Measurements from ENCODE around the gene ANKRD10. TPM values are rescaled to one million over a fixed set of nuclear protein-coding genes. Genes with fewer than 3 reads are reported as not detected.

ANKRD10 gene
- total and polyA plus RNA-seq, 2 of the 8 experiments (the other 6 are each of a cell fraction or from before 2014, with no cell fraction given) = 146 to 218 TPM

DNA sequence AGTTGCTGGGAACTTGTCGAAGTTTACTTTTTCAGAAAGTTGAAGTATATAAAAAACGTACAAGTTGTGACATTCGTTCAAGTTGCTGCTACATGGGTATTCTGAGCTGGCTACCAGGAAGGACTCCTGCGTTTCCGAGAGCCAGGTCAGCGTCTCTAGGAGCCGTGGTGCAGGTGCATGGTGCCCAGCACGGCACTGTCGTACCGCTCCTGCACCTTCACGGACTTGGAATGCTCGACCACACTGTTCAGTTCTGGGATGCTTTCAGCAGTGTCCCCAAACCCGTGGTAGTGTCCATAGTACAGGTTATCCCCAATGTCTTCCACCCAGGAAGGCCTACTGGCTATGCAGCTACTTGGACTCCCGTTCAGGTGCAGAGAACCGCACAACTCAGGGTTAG, 35.4 kb downstream of the ANKRD10 start:
- Histone ChIP-seq H2BK120ac (replicated peaks; ENCODE audit: low read depth, low read length) (no peak overlapping the region), H3K4me3 (ENCODE audit: extremely low read depth in 1 of 4, insufficient read depth in 2 of 4, low read depth in 3 of 4, low read length in 4 of 4) (no peak overlapping the region), H3K56ac (replicated peaks; ENCODE audit: insufficient read length, low read depth, low read length) (no peak overlapping the region), H3K27ac (ENCODE audit: low read depth, low read length) (no peak overlapping the region), H3K14ac (ENCODE audit: insufficient read length) (no peak overlapping the region), H3K4me1 (replicated peaks in 1 of 4; ENCODE audit: control insufficient read depth in 3 of 4, insufficient read depth in 4 of 4, low read length in 3 of 4) (peaks cover 0 to 4% (median under 1%) of the 10 kb centered on the region in 4 experiments; a peak in 2 of 7 replicates), H3K23ac (ENCODE audit: insufficient read length) (no peak overlapping the region), H4K91ac (replicated peaks; ENCODE audit: insufficient read length, low read length) (no peak overlapping the region), H4K20me1 (replicated peaks in 1 of 2; ENCODE audit: control insufficient read depth in 1 of 2, insufficient read depth in 2 of 2, low read length in 2 of 2) (peaks cover 0 to 5% of the 10 kb centered on the region in 2 experiments), H2BK20ac (ENCODE audit: low read length) (no peak overlapping the region), H3K79me1 (ENCODE audit: low read depth, low read length) (no peaks in the 10 kb centered on the region), H2AK5ac (ENCODE audit: low read depth, low read length) (no peak overlapping the region), H3K4me2 (ENCODE audit: insufficient read depth in 1 of 2, low read depth in 2 of 2, low read length in 2 of 2) (no peak overlapping the region), H3K27me3 (replicated peaks in 1 of 4; ENCODE audit: control insufficient read depth in 3 of 4, extremely low read depth in 1 of 4, insufficient read depth in 3 of 4, low read length in 3 of 4) (no peaks in the 10 kb centered on the region), H2BK15ac (ENCODE audit: low read length) (no peak overlapping the region), H3K18ac (ENCODE audit: extremely low read depth, low read length) (no peak overlapping the region), H3K36me3 (ENCODE audit: control insufficient read depth in 2 of 4, insufficient read depth in 4 of 4, low read length in 3 of 4) (peaks cover 0 to 5% (median 1%) of the 10 kb centered on the region in 4 experiments; a peak in 1 of 8 replicates), H2BK12ac (ENCODE audit: low read depth, low read length) (no peak overlapping the region), H2BK5ac (ENCODE audit: low read depth, low read length) (no peak overlapping the region), H3K79me2 (ENCODE audit: control insufficient read depth in 1 of 2, insufficient read depth in 2 of 2, low read length in 2 of 2) (no peaks in the 10 kb centered on the region), H3K23me2 (ENCODE audit: low read depth, low read length) (no peaks in the 10 kb centered on the region; the same call in 1 of the 2 replicates), H3K9me3 (ENCODE audit: insufficient read depth in 2 of 2, low read depth in 1 of 2, low read length in 1 of 2) (no peaks in the 10 kb centered on the region), H4K8ac (ENCODE audit: extremely low read depth, insufficient read depth, low read length) (no peak overlapping the region), H3K4ac (replicated peaks; ENCODE audit: insufficient read length, low read depth, low read length) (no peak overlapping the region), H2AFZ (ENCODE audit: low read length) (no peak overlapping the region), H3K9ac (replicated peaks in 1 of 4; ENCODE audit: extremely low read depth in 1 of 4, low read depth in 3 of 4, low read length in 3 of 4) (no peak overlapping the region), H4K5ac (ENCODE audit: insufficient read length, low read depth, low read length) (no peak overlapping the region)
- FAIRE-seq (no peak), DNase-seq (ENCODE audit: low read depth in 1 of 2, low spot score in 2 of 2) (no peak)
- TF ChIP-seq NANOG (IDR thresholded peaks at IDR 0.05; ENCODE audit: insufficient read depth, low read depth, low read length, poor library complexity, severe bottlenecking) (no peak), TAF1 (IDR thresholded peaks at IDR 0.05; ENCODE audit: low read depth, low read length) (no peak), ZNF274 (IDR thresholded peaks at IDR 0.05; ENCODE audit: borderline replicate concordance, extremely low read depth, low read length) (no peak)
- ChIA-PET CTCF (ENCODE audit: partially characterized antibody) (interaction anchor here (0.7 to 3.4 kb wide), 4 partner anchors 34 to 340 kb away, joined by 3 to 11 read pairs (median 3); no protein-coding TSS in a partner anchor), POLR2A (ENCODE audit: partially characterized antibody) (interaction anchor here (0.9 kb wide), 1 partner anchor 36 kb away, joined by 3 read pairs; the partner anchor contains the start of gene ANKRD10)
- 87% methylated on average over 15 of the region's 15 CpGs; no CpG with 5 or more reads in 1 of the 2 experiments for WGBS, 2 experiments (ENCODE audit: extremely low coverage in 1 of 2, insufficient coverage in 1 of 2, insufficient read length in 1 of 2, insufficient replicate concordance in 2 of 2, low coverage in 1 of 2, low lambda C conversion rate in 2 of 2, missing lambda C conversion rate in 1 of 2)

All from H1 (cell line).